ENCODE results near the gene LSAMP.

DNA sequence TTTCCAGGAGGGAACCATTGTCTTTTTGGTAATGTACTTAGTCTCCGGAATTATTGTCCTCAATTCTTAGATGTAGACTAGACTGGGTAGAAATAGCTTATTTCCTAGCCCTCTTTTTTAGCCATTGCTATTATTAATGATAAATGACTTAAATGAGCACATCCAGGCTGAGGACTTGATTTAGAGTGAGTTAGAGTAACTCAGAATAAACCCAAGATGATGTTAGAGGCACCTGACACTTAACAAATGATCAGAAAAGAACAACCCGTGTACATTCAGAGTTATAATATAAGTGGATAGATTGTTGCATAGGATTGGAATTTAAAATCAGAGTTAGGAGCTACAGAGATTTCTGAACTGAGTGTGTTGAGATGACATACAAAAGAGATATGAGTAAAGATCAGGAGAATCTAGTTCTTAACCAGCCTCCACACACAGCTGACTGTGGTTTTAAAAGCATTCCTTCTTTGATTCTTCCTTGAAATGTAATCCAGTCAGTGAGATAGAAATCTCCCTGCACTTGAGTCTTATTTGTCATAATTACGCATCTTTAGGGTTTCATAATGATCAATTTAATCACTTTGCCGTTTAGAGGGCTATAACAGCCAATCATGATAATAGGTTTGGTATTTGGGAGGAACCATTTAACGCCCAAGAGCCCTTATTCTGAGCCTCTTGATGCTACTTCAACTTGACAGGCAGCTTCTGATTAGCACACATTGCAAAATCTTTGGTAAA lies 455.4 kb downstream of the LSAMP start:
- TF ChIP-seq POLR2AphosphoS5 (IDR thresholded peaks at IDR 0.05): no peak
- TF ChIP-seq, protein P1, sequence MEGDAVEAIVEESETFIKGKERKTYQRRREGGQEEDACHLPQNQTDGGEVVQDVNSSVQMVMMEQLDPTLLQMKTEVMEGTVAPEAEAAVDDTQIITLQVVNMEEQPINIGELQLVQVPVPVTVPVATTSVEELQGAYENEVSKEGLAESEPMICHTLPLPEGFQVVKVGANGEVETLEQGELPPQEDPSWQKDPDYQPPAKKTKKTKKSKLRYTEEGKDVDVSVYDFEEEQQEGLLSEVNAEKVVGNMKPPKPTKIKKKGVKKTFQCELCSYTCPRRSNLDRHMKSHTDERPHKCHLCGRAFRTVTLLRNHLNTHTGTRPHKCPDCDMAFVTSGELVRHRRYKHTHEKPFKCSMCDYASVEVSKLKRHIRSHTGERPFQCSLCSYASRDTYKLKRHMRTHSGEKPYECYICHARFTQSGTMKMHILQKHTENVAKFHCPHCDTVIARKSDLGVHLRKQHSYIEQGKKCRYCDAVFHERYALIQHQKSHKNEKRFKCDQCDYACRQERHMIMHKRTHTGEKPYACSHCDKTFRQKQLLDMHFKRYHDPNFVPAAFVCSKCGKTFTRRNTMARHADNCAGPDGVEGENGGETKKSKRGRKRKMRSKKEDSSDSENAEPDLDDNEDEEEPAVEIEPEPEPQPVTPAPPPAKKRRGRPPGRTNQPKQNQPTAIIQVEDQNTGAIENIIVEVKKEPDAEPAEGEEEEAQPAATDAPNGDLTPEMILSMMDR (IDR thresholded peaks at IDR 0.05): no peak
- no peak for TF ChIP-seq POLR2A (IDR thresholded peaks at IDR 0.05; ENCODE audit: low read depth)
- TF ChIP-seq EP300 (IDR thresholded peaks at IDR 0.05): no peak

All from esophagus muscularis mucosa (tissue), 4 donors.